GM12878 (cell line): ENCODE measurements around the gene SORCS2. TPM values are rescaled to one million over a fixed set of nuclear protein-coding genes. Genes with fewer than 3 reads are reported as not detected.
"Not testable (repeated sequence)": the region's sequence is repeated elsewhere in the genome, so short reads cannot be mapped to it uniquely, and the experiment has no call there.

ENCODE experiments used
- ATAC-seq: fragments of 200-7000 bp; cut with Tn5 transposase; 3 replicates; pipeline ENCODE4 v1.9.1; 2020; ENCODE audit warnings: mild to moderate bottlenecking, moderate library complexity
- BruUV-seq: library from RNA; stranded (reverse); fragments of 400-500 nt; replicated peaks from 2 replicates; lab custom pipeline; 2021; lab: Mats Ljungman, UMichigan
- CTCF ChIA-PET: fragments of 300-600 bp; sonication (Branson Sonifier 250); formaldehyde crosslinking; extraction: SDS; loops from one replicate; lab custom pipeline; 2021; ENCODE audit warnings: inconsistent platforms; lab: Yijun Ruan, JAX
- POLR2A ChIA-PET: fragments of 350-600 bp; formaldehyde crosslinking; extraction: SDS; loops from one replicate; lab custom pipeline; 2021; ENCODE audit warnings: inconsistent platforms; lab: Charles Lee
- RAD21 ChIA-PET: fragments of 300-600 bp; sonication (Branson Sonifier 250); formaldehyde crosslinking; loops from one replicate; lab custom pipeline; 2023; ENCODE audit warnings: antibody characterized with exemption; ENCODE audit not compliant: unreplicated experiment; lab: Charles Lee
- SMC1A ChIA-PET: fragments of 300-600 bp; sonication (Branson Sonifier 250); formaldehyde crosslinking; loops from one replicate; lab custom pipeline; 2023; ENCODE audit not compliant: unreplicated experiment, uncharacterized antibody; lab: Charles Lee
- DNase-seq: peaks from one replicate; pipeline ENCODE4 v3.0.0-alpha.2; 2011; ENCODE audit warnings: low read depth, low spot score
- FAIRE-seq: peaks from 3 replicates; lab custom pipeline; 2011; peaks lifted over from hg19 to GRCh38; lab: Jason Lieb, UNC
- H2AFZ ChIP-seq: 2 replicates; pipeline ENCODE4 v1.6.0; 2011; ENCODE audit warnings: low read depth, low read length, control low read depth; ENCODE audit not compliant: control insufficient read depth
- H3K27ac ChIP-seq: 2 replicates; pipeline ENCODE4 v1.5.1; 2011; ENCODE audit warnings: control low read depth; ENCODE audit not compliant: control insufficient read depth, insufficient read depth
- H3K27me3 ChIP-seq, 2 experiments: replicated peaks in 1 of 2; 2 replicates each; pipeline versions ENCODE4 v1.6.0 to v1.6.1; 2011; ENCODE audit warnings: low read length in 1 of 2; ENCODE audit not compliant: control insufficient read depth in 2 of 2, insufficient read depth in 2 of 2
- H3K36me3 ChIP-seq, 2 experiments: 2 replicates each; pipeline ENCODE4 v1.5.1; 2011; ENCODE audit warnings: low read length in 1 of 2; ENCODE audit not compliant: control insufficient read depth in 2 of 2, insufficient read depth in 2 of 2
- H3K4me1 ChIP-seq: 2 replicates; pipeline ENCODE4 v1.6.1; 2011; ENCODE audit warnings: mild to moderate bottlenecking, low read length, moderate library complexity, mixed read lengths; ENCODE audit not compliant: control insufficient read depth, insufficient read depth
- H3K4me2 ChIP-seq: 2 replicates; pipeline ENCODE4 v1.6.0; 2011; ENCODE audit warnings: control low read depth; ENCODE audit not compliant: control insufficient read depth, insufficient read depth
- H3K4me3 ChIP-seq: fragments of 200-600 bp; sonication (generic); 2 replicates; pipeline ENCODE4 v1.5.1; 2016
- H3K79me2 ChIP-seq: 2 replicates; pipeline ENCODE4 v1.6.0; 2011; ENCODE audit warnings: low read length; ENCODE audit not compliant: control insufficient read depth, insufficient read depth
- H3K9ac ChIP-seq: 2 replicates; pipeline ENCODE4 v1.8.0; 2011; ENCODE audit warnings: low read length, control low read depth, mixed read lengths; ENCODE audit not compliant: control insufficient read depth, insufficient read depth
- H3K9me3 ChIP-seq: replicated peaks from 3 replicates; pipeline ENCODE4 v1.5.1; 2011; ENCODE audit warnings: mild to moderate bottlenecking, low read length; ENCODE audit not compliant: control insufficient read depth, insufficient read depth
- H4K20me1 ChIP-seq: 2 replicates; pipeline ENCODE4 v1.6.0; 2011; ENCODE audit not compliant: control insufficient read depth, insufficient read depth
- BHLHE40 ChIP-seq, 2 experiments: fragments of 450-650 bp in 1 of 2; IDR thresholded peaks; 2 replicates each; pipeline ENCODE4 v1.6.1; 2011 to 2017; ENCODE audit warnings: low read depth in 2 of 2, borderline replicate concordance in 1 of 2, improper control_type of control experiment in 1 of 2, low read length in 1 of 2, mild to moderate bottlenecking in 1 of 2
- CBX3 ChIP-seq: fragments of 200-600 bp; sonication (generic); IDR thresholded peaks from 2 replicates; pipeline ENCODE4 v1.6.1; 2016; ENCODE audit warnings: low read depth, borderline replicate concordance
- PAX5 ChIP-seq: IDR thresholded peaks from 2 replicates; pipeline ENCODE4 v1.6.1; 2011; ENCODE audit warnings: low read depth, low read length, borderline replicate concordance
- RAD21 ChIP-seq: IDR thresholded peaks from 2 replicates; pipeline ENCODE4 v1.6.1; 2011; ENCODE audit warnings: mild to moderate bottlenecking, low read depth, low read length, moderate library complexity; ENCODE audit not compliant: insufficient read depth
- TCF3 ChIP-seq: IDR thresholded peaks from 2 replicates; pipeline ENCODE4 v1.6.1; 2012; ENCODE audit warnings: low read depth, mild to moderate bottlenecking, low read length, borderline replicate concordance; ENCODE audit not compliant: insufficient read depth
- TCF7 ChIP-seq: IDR thresholded peaks from 2 replicates; pipeline ENCODE4 v1.6.1; 2014; ENCODE audit warnings: antibody characterized with exemption, borderline replicate concordance
- YBX1 ChIP-seq: fragments of 450-650 bp; IDR thresholded peaks from 2 replicates; pipeline ENCODE4 v1.6.1; 2016; ENCODE audit warnings: antibody characterized with exemption
- ZNF622 ChIP-seq: fragments of 450-650 bp; IDR thresholded peaks from 2 replicates; pipeline ENCODE4 v1.6.1; 2017; ENCODE audit warnings: mild to moderate bottlenecking, inconsistent platforms
- WGBS: methylation state at CpG from one replicate; pipeline ENCODE4 v1.1.6; 2016; ENCODE audit warnings: low lambda C conversion rate; ENCODE audit not compliant: insufficient replicate concordance, insufficient coverage; ENCODE audit errors: missing lambda C conversion rate; 5-methylcytosine and 5-hydroxymethylcytosine counted together
- in situ Hi-C: fragments of 300-500 bp; cut with MboI; formaldehyde crosslinking; loops from 9 replicates; pipeline ENCODE4 v1.14.3; 2018; ENCODE audit warnings: mixed read lengths
- intact Hi-C: fragments of 100-400 bp; cut with micrococcal nuclease; formaldehyde crosslinking; loops from one replicate; pipeline ENCODE4 v1.14.2; 2022; ENCODE audit not compliant: unreplicated experiment
- polyA plus RNA-seq, 11 experiments: library from polyadenylated mRNA; depleted of rRNA in 4 of 11; unstranded in 6 of 11; stranded (reverse) in 5 of 11; fragments of >200 nt; fragmentation: Nextera tagmentation in 4 of 11; fragmentation: Illumina TruSeq in 1 of 11; extraction: Ambion mirVana in 4 of 11; extraction: Trizol in 1 of 11; gene quantifications; 1 replicate in 1 of 11; 2 replicates in 10 of 11; pipeline versions ENCODE4 v1.2.1 to v1.2.3, GENCODE V29; 2011 to 2016; ENCODE audit warnings: inconsistent platforms in 2 of 11, missing spikeins in 2 of 11, low read depth in 1 of 11
- total RNA-seq, 4 experiments: library from RNA; depleted of rRNA in 3 of 4; stranded (reverse); fragments of >200 nt in 3 of 4; fragmentation: Illumina TruSeq in 1 of 4; extraction: Trizol in 1 of 4; gene quantifications; 2 replicates each; pipeline versions ENCODE4 v1.2.1 to v1.2.3, GENCODE V29; 2013 to 2021
- TF ChIP-seq, protein P1 (sequence below): fragments of 450-650 bp; formaldehyde crosslinking; IDR thresholded peaks from 2 replicates; pipeline ENCODE4 v1.5.0; 2022; ENCODE audit warnings: mild to moderate bottlenecking, missing genetic modification characterization
- TF ChIP-seq, protein P2 (sequence below): IDR thresholded peaks from 2 replicates; pipeline ENCODE4 v1.6.1; 2012; ENCODE audit warnings: low read length, inconsistent platforms

The SORCS2 gene
- total and polyA plus RNA-seq, 10 of the 15 experiments (the other 5 are each of a cell fraction or from before 2014, with no cell fraction given): 0.01 to 0.15 (median 0.05) TPM; not detected in 5

DNA sequence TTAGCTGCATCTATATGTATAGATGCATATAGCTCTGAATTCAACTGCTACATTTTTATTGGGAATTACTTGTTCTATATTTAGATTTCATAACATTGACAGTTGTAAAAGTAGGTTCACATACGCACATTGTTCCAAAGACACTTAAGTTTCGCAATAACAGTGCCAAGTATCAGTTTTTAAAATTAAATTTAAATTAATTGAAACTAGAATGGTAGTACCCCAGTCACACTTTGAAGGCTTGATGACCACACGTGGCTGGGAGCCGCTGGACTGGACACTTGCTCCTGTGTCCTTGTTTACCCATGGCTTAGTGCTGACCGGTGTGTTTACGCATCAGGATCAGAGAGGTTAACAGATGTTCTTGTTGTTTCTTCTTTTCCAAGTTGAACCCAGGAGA is 383.1 kb downstream of the SORCS2 start:
- ChIA-PET POLR2A (no interaction called here), SMC1A (no interaction called here)
- Histone ChIP-seq H3K9me3 (peaks cover 6% of the 10 kb centered on the region; the same call in 1 of the 3 replicates), H3K27me3 (no peaks in the 10 kb centered on the region), H3K4me1 (no peaks in the 10 kb centered on the region), H3K79me2 (no peaks in the 10 kb centered on the region)
- FAIRE-seq: no peak
- no TSS peak for BruUV-seq
- WGBS: 24% methylated on average over 6 of the region's 6 CpGs
- TF ChIP-seq BHLHE40 (IDR thresholded peaks at IDR 0.05; ENCODE audit: borderline replicate concordance in 1 of 2, low read depth in 2 of 2, low read length in 1 of 2) (no peak), RAD21 (no peak), CBX3 (no peak), TCF3 (no peak), ZNF622 (no peak), YBX1 (no peak), TCF7 (no peak), PAX5 (no peak)
- TF ChIP-seq, protein P1, sequence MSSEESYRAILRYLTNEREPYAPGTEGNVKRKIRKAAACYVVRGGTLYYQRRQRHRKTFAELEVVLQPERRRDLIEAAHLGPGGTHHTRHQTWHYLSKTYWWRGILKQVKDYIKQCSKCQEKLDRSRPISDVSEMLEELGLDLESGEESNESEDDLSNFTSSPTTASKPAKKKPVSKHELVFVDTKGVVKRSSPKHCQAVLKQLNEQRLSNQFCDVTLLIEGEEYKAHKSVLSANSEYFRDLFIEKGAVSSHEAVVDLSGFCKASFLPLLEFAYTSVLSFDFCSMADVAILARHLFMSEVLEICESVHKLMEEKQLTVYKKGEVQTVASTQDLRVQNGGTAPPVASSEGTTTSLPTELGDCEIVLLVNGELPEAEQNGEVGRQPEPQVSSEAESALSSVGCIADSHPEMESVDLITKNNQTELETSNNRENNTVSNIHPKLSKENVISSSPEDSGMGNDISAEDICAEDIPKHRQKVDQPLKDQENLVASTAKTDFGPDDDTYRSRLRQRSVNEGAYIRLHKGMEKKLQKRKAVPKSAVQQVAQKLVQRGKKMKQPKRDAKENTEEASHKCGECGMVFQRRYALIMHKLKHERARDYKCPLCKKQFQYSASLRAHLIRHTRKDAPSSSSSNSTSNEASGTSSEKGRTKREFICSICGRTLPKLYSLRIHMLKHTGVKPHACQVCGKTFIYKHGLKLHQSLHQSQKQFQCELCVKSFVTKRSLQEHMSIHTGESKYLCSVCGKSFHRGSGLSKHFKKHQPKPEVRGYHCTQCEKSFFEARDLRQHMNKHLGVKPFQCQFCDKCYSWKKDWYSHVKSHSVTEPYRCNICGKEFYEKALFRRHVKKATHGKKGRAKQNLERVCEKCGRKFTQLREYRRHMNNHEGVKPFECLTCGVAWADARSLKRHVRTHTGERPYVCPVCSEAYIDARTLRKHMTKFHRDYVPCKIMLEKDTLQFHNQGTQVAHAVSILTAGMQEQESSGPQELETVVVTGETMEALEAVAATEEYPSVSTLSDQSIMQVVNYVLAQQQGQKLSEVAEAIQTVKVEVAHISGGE (CRISPR knock-in tag): no peak
- TF ChIP-seq, protein P2, sequence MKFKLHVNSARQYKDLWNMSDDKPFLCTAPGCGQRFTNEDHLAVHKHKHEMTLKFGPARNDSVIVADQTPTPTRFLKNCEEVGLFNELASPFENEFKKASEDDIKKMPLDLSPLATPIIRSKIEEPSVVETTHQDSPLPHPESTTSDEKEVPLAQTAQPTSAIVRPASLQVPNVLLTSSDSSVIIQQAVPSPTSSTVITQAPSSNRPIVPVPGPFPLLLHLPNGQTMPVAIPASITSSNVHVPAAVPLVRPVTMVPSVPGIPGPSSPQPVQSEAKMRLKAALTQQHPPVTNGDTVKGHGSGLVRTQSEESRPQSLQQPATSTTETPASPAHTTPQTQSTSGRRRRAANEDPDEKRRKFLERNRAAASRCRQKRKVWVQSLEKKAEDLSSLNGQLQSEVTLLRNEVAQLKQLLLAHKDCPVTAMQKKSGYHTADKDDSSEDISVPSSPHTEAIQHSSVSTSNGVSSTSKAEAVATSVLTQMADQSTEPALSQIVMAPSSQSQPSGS: no peak
- TF ChIP-seq, all 136 proteins: peak for 0
- no peak overlapping the region for H3K4me2 ChIP-seq
- H4K20me1 ChIP-seq: no peaks in the 10 kb centered on the region
- RAD21 ChIA-PET: no interaction called here
- H3K4me3 ChIP-seq: no peak overlapping the region
- in situ Hi-C loops (no loop called here), intact Hi-C loops (no loop called here)
- DNase-seq: no peak
- CTCF ChIA-PET: no interaction called here
- H2AFZ ChIP-seq: no peak overlapping the region
- no peak overlapping the region for H3K27ac ChIP-seq
- H3K9ac ChIP-seq: no peak overlapping the region
- H3K36me3 ChIP-seq: no peaks in the 10 kb centered on the region
- ATAC-seq: no peak

DNA sequence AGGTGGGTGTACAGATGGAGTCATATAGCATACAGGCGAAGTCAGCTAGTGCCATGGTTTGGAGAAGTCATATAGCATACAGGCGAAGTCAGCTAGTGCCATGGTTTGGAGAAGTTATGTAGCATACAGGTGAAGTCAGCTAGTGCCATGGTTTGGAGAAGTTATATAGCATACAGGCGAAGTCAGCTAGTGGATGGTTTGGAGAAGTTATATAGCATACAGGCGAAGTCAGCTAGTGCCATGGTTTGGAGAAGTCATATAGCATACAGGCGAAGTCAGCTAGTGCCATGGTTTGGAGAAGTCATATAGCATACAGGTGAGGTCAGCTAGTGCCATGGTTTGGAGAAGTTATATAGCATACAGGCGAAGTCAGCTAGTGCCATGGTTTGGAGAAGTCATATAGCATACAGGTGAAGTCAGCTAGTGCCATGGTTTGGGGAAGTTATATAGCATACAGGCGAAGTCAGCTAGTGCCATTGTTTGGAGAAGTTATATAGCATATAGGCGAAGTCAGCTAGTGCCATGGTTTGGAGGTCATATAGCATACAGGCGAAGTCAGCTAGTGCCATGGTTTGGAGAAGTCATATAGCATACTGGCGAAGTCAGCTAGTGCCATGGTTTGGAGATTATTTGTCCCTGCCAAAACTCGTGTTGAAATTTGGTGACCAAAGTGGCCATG is 385.2 kb downstream of the SORCS2 start:
- H2AFZ ChIP-seq, BruUV-seq, H3K27ac ChIP-seq, in situ Hi-C loops, H3K4me2 ChIP-seq, H3K9me3 ChIP-seq, H3K4me1 ChIP-seq, RAD21 ChIA-PET, H3K27me3 ChIP-seq, H4K20me1 ChIP-seq, FAIRE-seq, DNase-seq, CTCF ChIA-PET, POLR2A ChIA-PET, H3K79me2 ChIP-seq, intact Hi-C loops, SMC1A ChIA-PET, ATAC-seq, H3K4me3 ChIP-seq, H3K9ac ChIP-seq, H3K36me3 ChIP-seq: not testable (repeated sequence)
- WGBS: 9% methylated on average over 11 of the region's 11 CpGs
